ENCODE results near the gene ADAP2.

GRCh38 chr17:30924341-30924740 is 2.6 kb downstream of the ADAP2 start:
- TF ChIP-seq PRRX2 (CRISPR knock-in tag; IDR thresholded peaks at IDR 0.05) (no peak), JAZF1 (CRISPR knock-in tag; IDR thresholded peaks at IDR 0.05) (no peak), USF2 (CRISPR knock-in tag; IDR thresholded peaks at IDR 0.05) (no peak)

Data from WTC11 (cell line).